Stimulated activated CD4-positive, alpha-beta T cell treated with anti-CD3 and anti-CD28 coated beads, TNF-alpha, amount 100 ng/mL, for 24 hours (primary cell): ENCODE data around the gene TBC1D2B.

Source experiments
- DNase-seq, 3 experiments: peaks; one replicate each; pipeline ENCODE4 v3.0.0-alpha.2; 2020; ENCODE audit warnings: low read depth in 3 of 3

TBC1D2B gene

GRCh38 chr15:78077053-78077870, at the start of gene TBC1D2B:
TBC1D2B (minus strand) TSS chr15:78077711; CDS start chr15:78077652, 59 bp downstream.
- peak; percentile 53 to 70 (median 61) for DNase-seq

- no peak for DNase-seq
These were observed 47.8 kb upstream of the TBC1D2B start for GRCh38 chr15:78125267-78125666.

GRCh38 chr15:78120523-78120922, 43.0 kb upstream of the TBC1D2B start:
- no peak for DNase-seq

GRCh38 chr15:78112551-78112950, 35.0 kb upstream of the TBC1D2B start:
- DNase-seq = no peak

- no peak for DNase-seq
These were observed 34.3 kb upstream of the TBC1D2B start for GRCh38 chr15:78111788-78112187.

GRCh38 chr15:78110916-78111475, 33.5 kb upstream of the TBC1D2B start:
- DNase-seq = no peak

- no peak for DNase-seq
These were observed 32.6 kb upstream of the TBC1D2B start for GRCh38 chr15:78110096-78110495.

GRCh38 chr15:78109156-78109555, 31.6 kb upstream of the TBC1D2B start:
- DNase-seq = no peak

- DNase-seq = peak; percentile 69 to 80 (median 70)
These were observed 31.0 kb upstream of the TBC1D2B start for GRCh38 chr15:78108300-78109084.

- no peak for DNase-seq
These were observed 30.0 kb upstream of the TBC1D2B start for GRCh38 chr15:78107471-78107870.

- DNase-seq = no peak
These were observed 28.1 kb upstream of the TBC1D2B start for GRCh38 chr15:78105476-78106241.

- DNase-seq = no peak
These were observed 27.3 kb upstream of the TBC1D2B start for GRCh38 chr15:78104566-78105475.

GRCh38 chr15:78104119-78104479, 26.6 kb upstream of the TBC1D2B start:
- no peak for DNase-seq

GRCh38 chr15:78103406-78104118, 26.1 kb upstream of the TBC1D2B start:
- peak in 2 of 3 experiments; percentile 17 to 54 for DNase-seq

- DNase-seq = no peak
These were observed 25.2 kb upstream of the TBC1D2B start for GRCh38 chr15:78102741-78103140.

- DNase-seq = no peak
These were observed 24.7 kb upstream of the TBC1D2B start for GRCh38 chr15:78102211-78102610.

- DNase-seq = no peak
These were observed 24.1 kb upstream of the TBC1D2B start for GRCh38 chr15:78101423-78102105.

- no peak for DNase-seq
These were observed 23.4 kb upstream of the TBC1D2B start for GRCh38 chr15:78100886-78101285.

- DNase-seq = no peak
These were observed 20.7 kb upstream of the TBC1D2B start for GRCh38 chr15:78098131-78098755.
